Panc1 (cell line): ENCODE data around the gene SYNE1. TPM values are rescaled to one million over a fixed set of nuclear protein-coding genes. Genes with fewer than 3 reads are reported as not detected.

Experiments
- ATAC-seq: fragments of 200-7000 bp; cut with Tn5 transposase; 2 replicates; pipeline ENCODE4 v1.9.1; 2020; ENCODE audit warnings: mild to moderate bottlenecking, moderate library complexity
- BruUV-seq: library from RNA; stranded (reverse); fragments of 400-500 nt; replicated peaks from 2 replicates; lab custom pipeline; 2021; lab: Mats Ljungman, UMichigan
- CTCF ChIA-PET: fragments of 300-600 bp; sonication (Branson Sonifier 250); formaldehyde crosslinking; loops from one replicate; lab custom pipeline; 2022; ENCODE audit warnings: antibody characterized with exemption; lab: Charles Lee
- POLR2A ChIA-PET: fragments of 300-600 bp; sonication (Branson Sonifier 250); formaldehyde crosslinking; loops from one replicate; lab custom pipeline; 2022; ENCODE audit warnings: antibody characterized with exemption; lab: Charles Lee
- DNase-seq: peaks from one replicate; pipeline ENCODE4 v3.0.0-alpha.2; 2010; ENCODE audit warnings: low read depth, low spot score
- H3K27ac ChIP-seq: 2 replicates; pipeline ENCODE4 v1.5.1; 2011; ENCODE audit warnings: mild to moderate bottlenecking, low read length, inconsistent platforms
- H3K27me3 ChIP-seq: fragments of 200-500 bp; sonication (Bioruptor generic); 2 replicates; pipeline ENCODE4 v1.6.0; 2014; ENCODE audit warnings: low read length, inconsistent platforms; ENCODE audit not compliant: control insufficient read depth, insufficient read depth
- H3K36me3 ChIP-seq: fragments of 200-500 bp; sonication (Bioruptor generic); 2 replicates; pipeline ENCODE4 v1.5.1; 2014; ENCODE audit warnings: inconsistent platforms, mild to moderate bottlenecking, low read length, moderate library complexity; ENCODE audit not compliant: control insufficient read depth, insufficient read depth
- H3K4me1 ChIP-seq: 2 replicates; pipeline ENCODE4 v1.5.1; 2011; ENCODE audit warnings: inconsistent platforms, mild to moderate bottlenecking, low read length, moderate library complexity; ENCODE audit not compliant: control insufficient read depth, insufficient read depth
- H3K4me3 ChIP-seq, 2 experiments: 2 replicates each; pipeline ENCODE4 v1.5.1; 2011 to 2012; ENCODE audit warnings: low read depth in 2 of 2, low read length in 2 of 2, mild to moderate bottlenecking in 2 of 2, inconsistent platforms in 1 of 2, moderate library complexity in 1 of 2
- H3K9me3 ChIP-seq: fragments of 200-500 bp; sonication (Bioruptor generic); 2 replicates; pipeline ENCODE4 v1.5.1; 2014; ENCODE audit warnings: low read depth, mild to moderate bottlenecking, inconsistent platforms, low read length, moderate library complexity; ENCODE audit not compliant: control insufficient read depth, insufficient read depth
- POLR2AphosphoS5 ChIP-seq: IDR thresholded peaks from 2 replicates; pipeline ENCODE4 v1.6.1; 2012; ENCODE audit warnings: mild to moderate bottlenecking, low read depth, low read length, moderate library complexity
- SIN3A ChIP-seq: IDR thresholded peaks from 2 replicates; pipeline ENCODE4 v1.6.1; 2012; ENCODE audit warnings: low read depth, mild to moderate bottlenecking, low read length, moderate library complexity, borderline replicate concordance; ENCODE audit not compliant: insufficient read depth
- TCF7L2 ChIP-seq: IDR thresholded peaks from 2 replicates; pipeline ENCODE4 v1.6.1; 2011; ENCODE audit warnings: mild to moderate bottlenecking, low read depth, low read length, inconsistent platforms
- in situ Hi-C: cut with HindIII; loops from 2 replicates; pipeline ENCODE4 v1.10.0; 2016; ENCODE audit warnings: low sequenced_read_pairs, low pct_unique_long_range_greater_than_20kb
- intact Hi-C: fragments of 100-400 bp; cut with micrococcal nuclease; formaldehyde crosslinking; loops from one replicate; pipeline ENCODE4 v1.10.0; 2022; ENCODE audit not compliant: unreplicated experiment
- total RNA-seq: library from RNA; stranded (reverse); gene quantifications from one replicate; pipeline ENCODE4 v1.2.1, GENCODE V29; 2021; ENCODE audit not compliant: unreplicated experiment
- TF ChIP-seq, protein P1 (sequence below), 2 experiments: IDR thresholded peaks; 2 replicates each; pipeline ENCODE4 v1.6.1; 2011 to 2012; ENCODE audit warnings: low read depth in 2 of 2, control low read depth in 1 of 2, low read length in 1 of 2, mild to moderate bottlenecking in 1 of 2, moderate library complexity in 1 of 2; ENCODE audit not compliant: insufficient read depth in 1 of 2
- TF ChIP-seq, protein P2 (sequence below): fragments of 450-650 bp; IDR thresholded peaks from 2 replicates; pipeline ENCODE4 v1.5.1; 2017; ENCODE audit warnings: mild to moderate bottlenecking

Gene SYNE1
- total RNA-seq, 1 experiment from 2014 or later = 3.2 TPM

DNA sequence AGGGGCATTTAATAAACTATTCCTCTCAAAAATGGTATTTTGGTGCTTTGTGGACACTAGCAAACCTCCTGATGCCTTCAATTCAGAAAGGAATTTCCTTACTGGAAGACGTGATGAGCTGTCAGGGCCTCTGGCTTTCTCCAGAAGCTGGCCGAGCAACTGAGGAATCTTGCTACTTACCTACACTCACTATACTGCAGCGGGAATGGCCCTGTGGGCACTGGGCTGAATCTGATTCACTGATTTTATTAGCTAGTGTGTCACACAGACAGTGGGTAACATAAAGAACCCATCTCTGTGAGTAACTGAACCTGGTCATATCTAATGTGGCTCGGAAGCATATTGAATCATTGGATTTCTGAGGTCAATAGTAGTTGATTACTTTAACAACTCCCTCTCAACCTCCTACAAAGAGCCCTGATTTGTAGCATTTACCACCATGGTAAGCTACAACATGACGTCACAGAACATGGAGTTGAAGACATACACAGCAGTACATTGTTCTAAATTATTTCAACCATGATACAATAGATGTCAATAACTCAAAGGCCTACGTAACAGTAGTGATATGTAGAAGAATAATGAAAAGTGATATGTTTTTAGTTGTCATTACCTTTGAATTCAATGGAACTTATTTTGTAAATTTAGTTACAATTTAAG is 232.1 kb downstream of the SYNE1 start:
- Histone ChIP-seq H3K4me3 (no peak overlapping the region), H3K27ac (no peak overlapping the region)
- in situ Hi-C loops = no loop called here

DNA sequence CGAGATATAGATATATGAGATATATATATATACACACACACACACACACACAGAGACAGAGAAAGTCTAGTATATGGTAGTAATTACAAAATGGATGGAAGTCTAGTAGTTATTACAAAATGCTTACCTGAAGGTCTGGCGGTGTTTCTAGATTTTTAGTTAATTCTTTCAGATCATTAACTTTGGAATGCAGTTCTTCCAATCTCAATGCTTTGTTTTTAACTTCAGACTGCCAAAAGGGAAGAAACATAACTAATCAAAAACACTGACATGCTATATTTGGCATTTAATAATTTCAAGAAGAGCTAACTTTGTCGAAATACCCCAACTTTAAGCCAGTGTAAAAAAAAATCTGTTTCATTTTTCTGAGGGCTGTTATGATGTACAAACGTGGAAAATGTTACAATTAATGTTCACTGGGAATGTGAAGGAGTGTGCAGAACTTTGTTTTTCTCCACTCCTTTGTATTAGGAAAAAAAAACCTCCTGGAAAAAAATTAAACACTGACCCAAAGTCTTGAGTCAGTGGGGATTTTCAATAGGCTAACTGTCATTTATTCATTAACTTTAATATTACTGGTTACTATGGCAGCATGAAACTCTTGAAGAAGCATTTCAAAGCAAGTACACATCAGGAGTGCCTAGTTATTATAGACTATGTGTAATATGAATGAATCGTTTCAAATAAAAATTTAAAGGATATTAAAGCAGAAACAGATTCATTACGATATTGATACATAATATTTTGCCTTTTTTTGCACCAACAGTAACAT is 232.9 kb downstream of the SYNE1 start:
- Histone ChIP-seq H3K27me3 (no peaks in the 10 kb centered on the region), H3K36me3 (no peaks in the 10 kb centered on the region), H3K4me3 (no peak overlapping the region), H3K9me3 (no peaks in the 10 kb centered on the region), H3K27ac (no peak overlapping the region), H3K4me1 (no peaks in the 10 kb centered on the region)
- ATAC-seq (no peak), DNase-seq (no peak)
- TF ChIP-seq, protein P1, sequence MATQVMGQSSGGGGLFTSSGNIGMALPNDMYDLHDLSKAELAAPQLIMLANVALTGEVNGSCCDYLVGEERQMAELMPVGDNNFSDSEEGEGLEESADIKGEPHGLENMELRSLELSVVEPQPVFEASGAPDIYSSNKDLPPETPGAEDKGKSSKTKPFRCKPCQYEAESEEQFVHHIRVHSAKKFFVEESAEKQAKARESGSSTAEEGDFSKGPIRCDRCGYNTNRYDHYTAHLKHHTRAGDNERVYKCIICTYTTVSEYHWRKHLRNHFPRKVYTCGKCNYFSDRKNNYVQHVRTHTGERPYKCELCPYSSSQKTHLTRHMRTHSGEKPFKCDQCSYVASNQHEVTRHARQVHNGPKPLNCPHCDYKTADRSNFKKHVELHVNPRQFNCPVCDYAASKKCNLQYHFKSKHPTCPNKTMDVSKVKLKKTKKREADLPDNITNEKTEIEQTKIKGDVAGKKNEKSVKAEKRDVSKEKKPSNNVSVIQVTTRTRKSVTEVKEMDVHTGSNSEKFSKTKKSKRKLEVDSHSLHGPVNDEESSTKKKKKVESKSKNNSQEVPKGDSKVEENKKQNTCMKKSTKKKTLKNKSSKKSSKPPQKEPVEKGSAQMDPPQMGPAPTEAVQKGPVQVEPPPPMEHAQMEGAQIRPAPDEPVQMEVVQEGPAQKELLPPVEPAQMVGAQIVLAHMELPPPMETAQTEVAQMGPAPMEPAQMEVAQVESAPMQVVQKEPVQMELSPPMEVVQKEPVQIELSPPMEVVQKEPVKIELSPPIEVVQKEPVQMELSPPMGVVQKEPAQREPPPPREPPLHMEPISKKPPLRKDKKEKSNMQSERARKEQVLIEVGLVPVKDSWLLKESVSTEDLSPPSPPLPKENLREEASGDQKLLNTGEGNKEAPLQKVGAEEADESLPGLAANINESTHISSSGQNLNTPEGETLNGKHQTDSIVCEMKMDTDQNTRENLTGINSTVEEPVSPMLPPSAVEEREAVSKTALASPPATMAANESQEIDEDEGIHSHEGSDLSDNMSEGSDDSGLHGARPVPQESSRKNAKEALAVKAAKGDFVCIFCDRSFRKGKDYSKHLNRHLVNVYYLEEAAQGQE (IDR thresholded peaks at IDR 0.05; ENCODE audit: insufficient read depth in 1 of 2, low read depth in 2 of 2, low read length in 1 of 2) = no peak
- TF ChIP-seq TCF7L2 (no peak), POLR2AphosphoS5 (no peak), SIN3A (no peak)
- TF ChIP-seq, protein P2, sequence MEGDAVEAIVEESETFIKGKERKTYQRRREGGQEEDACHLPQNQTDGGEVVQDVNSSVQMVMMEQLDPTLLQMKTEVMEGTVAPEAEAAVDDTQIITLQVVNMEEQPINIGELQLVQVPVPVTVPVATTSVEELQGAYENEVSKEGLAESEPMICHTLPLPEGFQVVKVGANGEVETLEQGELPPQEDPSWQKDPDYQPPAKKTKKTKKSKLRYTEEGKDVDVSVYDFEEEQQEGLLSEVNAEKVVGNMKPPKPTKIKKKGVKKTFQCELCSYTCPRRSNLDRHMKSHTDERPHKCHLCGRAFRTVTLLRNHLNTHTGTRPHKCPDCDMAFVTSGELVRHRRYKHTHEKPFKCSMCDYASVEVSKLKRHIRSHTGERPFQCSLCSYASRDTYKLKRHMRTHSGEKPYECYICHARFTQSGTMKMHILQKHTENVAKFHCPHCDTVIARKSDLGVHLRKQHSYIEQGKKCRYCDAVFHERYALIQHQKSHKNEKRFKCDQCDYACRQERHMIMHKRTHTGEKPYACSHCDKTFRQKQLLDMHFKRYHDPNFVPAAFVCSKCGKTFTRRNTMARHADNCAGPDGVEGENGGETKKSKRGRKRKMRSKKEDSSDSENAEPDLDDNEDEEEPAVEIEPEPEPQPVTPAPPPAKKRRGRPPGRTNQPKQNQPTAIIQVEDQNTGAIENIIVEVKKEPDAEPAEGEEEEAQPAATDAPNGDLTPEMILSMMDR = no peak
- POLR2A ChIA-PET = no interaction called here
- BruUV-seq = no TSS peak
- in situ Hi-C loops (no loop called here), intact Hi-C loops (no loop called here)
- CTCF ChIA-PET = no interaction called here

More for the DNA sequence above, 232.1 kb downstream of the SYNE1 start:
- no TSS peak for BruUV-seq
- ChIA-PET CTCF (no interaction called here), POLR2A (no interaction called here)
- Histone ChIP-seq H3K9me3 (no peaks in the 10 kb centered on the region), H3K4me1 (no peaks in the 10 kb centered on the region), H3K36me3 (no peaks in the 10 kb centered on the region), H3K27me3 (no peaks in the 10 kb centered on the region)
- intact Hi-C loops = no loop called here
- TF ChIP-seq, protein P1 (IDR thresholded peaks at IDR 0.05; ENCODE audit: insufficient read depth in 1 of 2, low read depth in 2 of 2, low read length in 1 of 2) = no peak
- TF ChIP-seq TCF7L2 (no peak), POLR2AphosphoS5 (no peak), SIN3A (no peak)
- TF ChIP-seq, protein P2 = no peak
- DNase-seq = no peak
- no peak for ATAC-seq
